Measurements from ENCODE around the gene LMX1B. TPM values are rescaled to one million over a fixed set of nuclear protein-coding genes. Genes with fewer than 3 reads are reported as not detected.
"Not testable (repeated sequence)": the region's sequence is repeated elsewhere in the genome, so short reads cannot be mapped to it uniquely, and the experiment has no call there.

The LMX1B gene
- total RNA-seq, 1 experiment from 2014 or later = not detected

GRCh38 chr9:126565336-126566128 lies 48.2 kb upstream of the LMX1B start:
- Histone ChIP-seq H3K36me3 (ENCODE audit: insufficient read depth, low read length, poor library complexity, severe bottlenecking) (no peaks in the 10 kb centered on the region), H3K4me1 (ENCODE audit: insufficient read depth, low read length, poor library complexity, severe bottlenecking) (no peaks in the 10 kb centered on the region), H3K27ac (ENCODE audit: low read depth, low read length, poor library complexity, severe bottlenecking) (no peak overlapping the region), H3K27me3 (replicated peaks; ENCODE audit: insufficient read depth, low read depth, low read length, poor library complexity) (peaks cover 46% of the 10 kb centered on the region), H3K9me3 (ENCODE audit: low read depth, low read length, poor library complexity, severe bottlenecking) (no peaks in the 10 kb centered on the region), H3K4me3 (ENCODE audit: low read depth, low read length, poor library complexity, severe bottlenecking) (no peak overlapping the region)
- ChIA-PET POLR2A (ENCODE audit: low non-redundant PET) (no interaction called here), CTCF (no interaction called here)
- intact Hi-C loops (cut with micrococcal nuclease; ENCODE audit: unreplicated experiment) = no loop called here
- TF ChIP-seq, protein P1, sequence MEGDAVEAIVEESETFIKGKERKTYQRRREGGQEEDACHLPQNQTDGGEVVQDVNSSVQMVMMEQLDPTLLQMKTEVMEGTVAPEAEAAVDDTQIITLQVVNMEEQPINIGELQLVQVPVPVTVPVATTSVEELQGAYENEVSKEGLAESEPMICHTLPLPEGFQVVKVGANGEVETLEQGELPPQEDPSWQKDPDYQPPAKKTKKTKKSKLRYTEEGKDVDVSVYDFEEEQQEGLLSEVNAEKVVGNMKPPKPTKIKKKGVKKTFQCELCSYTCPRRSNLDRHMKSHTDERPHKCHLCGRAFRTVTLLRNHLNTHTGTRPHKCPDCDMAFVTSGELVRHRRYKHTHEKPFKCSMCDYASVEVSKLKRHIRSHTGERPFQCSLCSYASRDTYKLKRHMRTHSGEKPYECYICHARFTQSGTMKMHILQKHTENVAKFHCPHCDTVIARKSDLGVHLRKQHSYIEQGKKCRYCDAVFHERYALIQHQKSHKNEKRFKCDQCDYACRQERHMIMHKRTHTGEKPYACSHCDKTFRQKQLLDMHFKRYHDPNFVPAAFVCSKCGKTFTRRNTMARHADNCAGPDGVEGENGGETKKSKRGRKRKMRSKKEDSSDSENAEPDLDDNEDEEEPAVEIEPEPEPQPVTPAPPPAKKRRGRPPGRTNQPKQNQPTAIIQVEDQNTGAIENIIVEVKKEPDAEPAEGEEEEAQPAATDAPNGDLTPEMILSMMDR (conservative IDR thresholded peaks at IDR 0.05; ENCODE audit: low read depth, low read length) = no peak
- no peak for TF ChIP-seq EZH2 (IDR thresholded peaks at IDR 0.05; ENCODE audit: borderline replicate concordance, low read depth, low read length, poor library complexity, severe bottlenecking)
- no TSS peak for BruUV-seq (replicated peaks)
- no peak for DNase-seq (ENCODE audit: low spot score)

GRCh38 chr9:126569036-126569435 lies 44.7 kb upstream of the LMX1B start:
- no peak overlapping the region for H3K4me3 ChIP-seq (ENCODE audit: low read depth, low read length, poor library complexity, severe bottlenecking)
- H3K27me3 ChIP-seq (replicated peaks; ENCODE audit: insufficient read depth, low read depth, low read length, poor library complexity) = peaks cover 16% of the 10 kb centered on the region
- H3K27ac ChIP-seq (ENCODE audit: low read depth, low read length, poor library complexity, severe bottlenecking) = no peak overlapping the region
- DNase-seq (ENCODE audit: low spot score) = no peak
- no TSS peak for BruUV-seq (replicated peaks)
- H3K9me3 ChIP-seq (ENCODE audit: low read depth, low read length, poor library complexity, severe bottlenecking) = no peaks in the 10 kb centered on the region
- intact Hi-C loops (cut with micrococcal nuclease; ENCODE audit: unreplicated experiment) = no loop called here
- TF ChIP-seq, protein P1 (conservative IDR thresholded peaks at IDR 0.05; ENCODE audit: low read depth, low read length) = no peak
- no peak for TF ChIP-seq EZH2 (IDR thresholded peaks at IDR 0.05; ENCODE audit: borderline replicate concordance, low read depth, low read length, poor library complexity, severe bottlenecking)
- H3K36me3 ChIP-seq (ENCODE audit: insufficient read depth, low read length, poor library complexity, severe bottlenecking) = no peaks in the 10 kb centered on the region
- ChIA-PET CTCF (no interaction called here), POLR2A (ENCODE audit: low non-redundant PET) (no interaction called here)
- no peaks in the 10 kb centered on the region for H3K4me1 ChIP-seq (ENCODE audit: insufficient read depth, low read length, poor library complexity, severe bottlenecking)

DNA sequence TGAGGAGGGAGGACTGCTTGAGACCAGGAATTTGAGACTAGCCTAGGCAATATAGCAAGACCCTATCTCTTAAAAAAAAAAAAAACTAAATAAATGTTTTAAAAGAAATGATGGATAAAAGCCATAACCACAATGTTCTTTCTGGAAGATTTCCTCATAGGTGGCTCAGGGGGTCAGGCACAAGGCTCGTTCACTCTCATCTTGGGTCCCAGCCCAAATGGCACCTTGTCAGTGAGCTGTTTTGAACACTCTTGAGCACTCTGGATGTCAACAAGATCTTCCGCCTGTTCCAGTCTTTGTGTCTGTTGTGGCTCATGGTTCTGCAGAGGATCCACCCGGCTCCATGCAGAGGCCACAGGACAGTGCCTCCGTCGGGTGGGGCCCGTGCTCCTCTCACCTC lies 35.7 kb upstream of the LMX1B start:
- H3K27me3 ChIP-seq (replicated peaks; ENCODE audit: insufficient read depth, low read depth, low read length, poor library complexity) = no peaks in the 10 kb centered on the region
- no peak for TF ChIP-seq EZH2 (IDR thresholded peaks at IDR 0.05; ENCODE audit: borderline replicate concordance, low read depth, low read length, poor library complexity, severe bottlenecking)
- TF ChIP-seq, protein P1 (conservative IDR thresholded peaks at IDR 0.05; ENCODE audit: low read depth, low read length) = no peak
- no peak overlapping the region for H3K4me3 ChIP-seq (ENCODE audit: low read depth, low read length, poor library complexity, severe bottlenecking)
- no TSS peak for BruUV-seq (replicated peaks)
- no peak for DNase-seq (ENCODE audit: low spot score)
- CTCF ChIA-PET = no interaction called here
- no peaks in the 10 kb centered on the region for H3K4me1 ChIP-seq (ENCODE audit: insufficient read depth, low read length, poor library complexity, severe bottlenecking)
- POLR2A ChIA-PET (ENCODE audit: low non-redundant PET) = no interaction called here
- no peaks in the 10 kb centered on the region for H3K36me3 ChIP-seq (ENCODE audit: insufficient read depth, low read length, poor library complexity, severe bottlenecking)
- no peak overlapping the region for H3K27ac ChIP-seq (ENCODE audit: low read depth, low read length, poor library complexity, severe bottlenecking)
- no peaks in the 10 kb centered on the region for H3K9me3 ChIP-seq (ENCODE audit: low read depth, low read length, poor library complexity, severe bottlenecking)
- intact Hi-C loops (cut with micrococcal nuclease; ENCODE audit: unreplicated experiment) = no loop called here

- CTCF ChIA-PET; H3K4me1 ChIP-seq (ENCODE audit: insufficient read depth, low read length, poor library complexity, severe bottlenecking); H3K27me3 ChIP-seq (replicated peaks; ENCODE audit: insufficient read depth, low read depth, low read length, poor library complexity); POLR2A ChIA-PET (ENCODE audit: low non-redundant PET); BruUV-seq (replicated peaks); intact Hi-C loops (cut with micrococcal nuclease; ENCODE audit: unreplicated experiment); H3K27ac ChIP-seq (ENCODE audit: low read depth, low read length, poor library complexity, severe bottlenecking); DNase-seq (ENCODE audit: low spot score); H3K36me3 ChIP-seq (ENCODE audit: insufficient read depth, low read length, poor library complexity, severe bottlenecking); H3K4me3 ChIP-seq (ENCODE audit: low read depth, low read length, poor library complexity, severe bottlenecking); H3K9me3 ChIP-seq (ENCODE audit: low read depth, low read length, poor library complexity, severe bottlenecking): not testable (repeated sequence)
These were observed 33.4 kb upstream of the LMX1B start for GRCh38 chr9:126580319-126580718.
